22Rv1 (cell line): ENCODE data around the gene ORAI3.

ENCODE experiments used
- H3K27ac ChIP-seq: fragments of 450-650 bp; 2 replicates; pipeline ENCODE4 v1.5.1; 2017
- ZFX ChIP-seq: fragments of 450-650 bp; IDR thresholded peaks from 2 replicates; pipeline ENCODE4 v1.6.1; 2017; ENCODE audit warnings: antibody characterized with exemption, borderline replicate concordance
- TF ChIP-seq, protein P1 (sequence below): fragments of 450-650 bp; IDR thresholded peaks from 2 replicates; pipeline ENCODE4 v1.5.1; 2017; ENCODE audit warnings: mild to moderate bottlenecking

ORAI3 gene

DNA sequence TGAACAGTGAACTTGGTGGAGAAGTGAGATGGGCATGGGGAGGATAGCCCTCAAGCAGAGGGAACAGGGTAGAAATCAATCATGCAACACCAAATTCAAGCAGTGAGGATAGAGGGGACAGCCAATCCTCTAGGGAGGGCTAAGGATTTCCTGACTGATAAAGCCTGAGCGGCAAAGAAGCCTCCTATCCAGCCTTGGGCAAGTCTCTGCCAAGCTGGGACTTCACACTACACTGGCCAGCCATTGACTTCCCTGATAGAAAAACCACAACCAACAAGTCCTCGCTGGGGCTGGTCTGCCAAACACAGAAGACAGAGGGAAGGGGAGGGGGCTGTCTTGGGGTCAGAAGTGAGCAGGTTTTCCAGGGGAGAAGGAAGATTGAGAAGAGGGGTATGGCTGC is 28.0 kb upstream of the ORAI3 start:
- H3K27ac ChIP-seq = peak overlapping the region; percentile 97
- no peak for TF ChIP-seq ZFX
- TF ChIP-seq, protein P1, sequence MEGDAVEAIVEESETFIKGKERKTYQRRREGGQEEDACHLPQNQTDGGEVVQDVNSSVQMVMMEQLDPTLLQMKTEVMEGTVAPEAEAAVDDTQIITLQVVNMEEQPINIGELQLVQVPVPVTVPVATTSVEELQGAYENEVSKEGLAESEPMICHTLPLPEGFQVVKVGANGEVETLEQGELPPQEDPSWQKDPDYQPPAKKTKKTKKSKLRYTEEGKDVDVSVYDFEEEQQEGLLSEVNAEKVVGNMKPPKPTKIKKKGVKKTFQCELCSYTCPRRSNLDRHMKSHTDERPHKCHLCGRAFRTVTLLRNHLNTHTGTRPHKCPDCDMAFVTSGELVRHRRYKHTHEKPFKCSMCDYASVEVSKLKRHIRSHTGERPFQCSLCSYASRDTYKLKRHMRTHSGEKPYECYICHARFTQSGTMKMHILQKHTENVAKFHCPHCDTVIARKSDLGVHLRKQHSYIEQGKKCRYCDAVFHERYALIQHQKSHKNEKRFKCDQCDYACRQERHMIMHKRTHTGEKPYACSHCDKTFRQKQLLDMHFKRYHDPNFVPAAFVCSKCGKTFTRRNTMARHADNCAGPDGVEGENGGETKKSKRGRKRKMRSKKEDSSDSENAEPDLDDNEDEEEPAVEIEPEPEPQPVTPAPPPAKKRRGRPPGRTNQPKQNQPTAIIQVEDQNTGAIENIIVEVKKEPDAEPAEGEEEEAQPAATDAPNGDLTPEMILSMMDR = no peak

DNA sequence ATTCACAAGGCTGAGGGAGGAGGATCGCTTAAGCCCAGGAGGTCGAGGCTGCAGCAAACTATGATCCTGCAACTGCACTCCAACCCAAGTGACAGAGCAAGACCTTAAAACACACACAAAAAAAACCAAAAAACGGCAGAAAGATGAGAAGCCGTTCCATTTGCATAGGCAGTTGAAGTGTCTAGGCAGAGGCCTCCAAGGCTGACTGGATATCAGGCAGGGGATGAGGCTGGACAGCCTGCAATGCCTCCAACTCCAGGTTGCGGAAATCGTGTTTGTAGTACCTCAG is 27.5 kb upstream of the ORAI3 start:
- peak overlapping the region; percentile 97 for H3K27ac ChIP-seq
- no peak for TF ChIP-seq ZFX
- TF ChIP-seq, protein P1 = no peak

DNA sequence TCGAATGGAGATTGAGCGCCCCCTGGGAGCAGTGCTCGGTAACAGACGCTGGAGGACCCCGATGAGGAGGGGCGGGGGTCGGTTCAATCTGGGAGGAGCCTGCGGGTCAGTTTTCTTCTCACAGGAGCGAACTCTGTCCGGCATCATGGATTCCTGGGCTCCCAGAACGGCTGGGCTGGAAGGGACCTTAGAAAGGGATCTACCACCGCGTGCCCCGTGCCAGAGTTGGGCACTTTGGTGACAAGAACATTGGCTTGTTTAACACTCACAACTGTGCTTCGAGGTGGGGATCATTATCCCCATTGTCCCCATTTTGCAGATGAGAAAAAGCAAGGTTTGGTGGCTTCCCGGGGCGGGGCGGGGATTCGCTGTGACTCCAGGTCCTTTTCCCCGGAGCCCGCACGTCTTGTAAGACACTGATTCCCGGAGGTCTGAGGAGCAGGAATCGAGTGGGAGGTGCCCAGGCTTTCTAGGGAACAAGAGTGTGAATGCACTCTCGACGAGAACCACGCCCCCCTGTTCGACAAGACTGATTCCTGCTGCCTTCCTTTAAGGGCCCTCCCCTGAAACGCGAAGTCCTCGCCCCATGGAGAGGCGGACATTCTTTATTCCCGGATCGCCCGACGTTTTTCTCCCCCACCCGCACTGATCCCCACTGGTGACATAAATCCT is 27.0 kb upstream of the ORAI3 start:
- TF ChIP-seq, protein P1 = peak; percentile 89
- TF ChIP-seq ZFX = no peak
- H3K27ac ChIP-seq = peak overlapping the region; percentile 97

- TF ChIP-seq ZFX = no peak
- TF ChIP-seq, protein P1 = no peak
- H3K27ac ChIP-seq = peak overlapping the region; percentile 97
Observed at GRCh38 chr16:30922420-30922959, 26.4 kb upstream of the ORAI3 start.

DNA sequence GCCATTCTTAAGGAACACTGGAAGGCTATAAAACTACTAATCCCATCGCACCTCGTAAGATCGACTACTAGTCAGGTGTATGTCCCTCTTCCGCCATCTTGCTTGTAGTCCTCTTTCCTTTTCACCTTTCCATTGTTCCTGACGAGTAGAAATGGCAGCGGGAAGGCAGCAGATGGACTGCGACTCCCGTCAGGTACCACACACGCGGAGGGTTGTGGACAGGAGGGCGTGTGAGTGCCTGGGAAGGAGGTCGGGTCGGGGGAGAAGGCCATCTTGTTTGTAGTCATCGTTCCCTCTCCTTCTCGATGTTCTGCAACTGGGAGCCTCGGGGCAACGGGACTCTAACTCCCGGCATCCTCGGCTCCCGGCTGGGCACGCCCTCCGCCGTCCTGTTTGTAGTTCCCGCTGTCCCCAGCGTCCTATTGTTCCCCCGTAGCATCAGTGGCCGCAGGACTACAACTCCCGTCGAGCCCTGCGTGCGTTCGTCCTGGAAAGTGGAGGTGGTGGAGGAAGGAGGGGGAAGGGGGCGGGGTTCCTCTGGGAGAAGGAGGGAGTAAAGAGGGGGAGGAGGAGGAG is 25.8 kb upstream of the ORAI3 start:
- TF ChIP-seq, protein P1 = no peak
- no peak for TF ChIP-seq ZFX

GRCh38 chr16:30923554-30924075 is 25.3 kb upstream of the ORAI3 start, which contains the start of gene FBXL19:
FBXL19 (plus strand) TSS chr16:30923572; CDS start chr16:30925755, 2,183 bp downstream.
- peak within 1 kb of the TSS; percentile 97 for H3K27ac ChIP-seq
- TF ChIP-seq, protein P1 = no peak
- no peak for TF ChIP-seq ZFX

More for the DNA sequence above, 25.8 kb upstream of the ORAI3 start:
- peak overlapping the region; percentile 97 for H3K27ac ChIP-seq
